PC-3 (cell line): Measurements from ENCODE around the gene MSI2. TPM values are rescaled to one million over a fixed set of nuclear protein-coding genes. Genes with fewer than 3 reads are reported as not detected.

ENCODE experiments used
- ATAC-seq: fragments of 200-7000 bp; cut with Tn5 transposase; 2 replicates; pipeline ENCODE4 v1.9.1; 2020; ENCODE audit warnings: mild to moderate bottlenecking, moderate library complexity
- BruUV-seq: library from RNA; stranded (reverse); fragments of 400-500 nt; replicated peaks from 2 replicates; lab custom pipeline; 2021; lab: Mats Ljungman, UMichigan
- CTCF ChIA-PET: fragments of 300-600 bp; sonication (Branson Sonifier 250); formaldehyde crosslinking; loops from one replicate; lab custom pipeline; 2022; ENCODE audit warnings: antibody characterized with exemption; lab: Charles Lee
- POLR2A ChIA-PET: fragments of 300-600 bp; sonication (Branson Sonifier 250); formaldehyde crosslinking; loops from one replicate; lab custom pipeline; 2022; ENCODE audit warnings: antibody characterized with exemption; ENCODE audit not compliant: unreplicated experiment; lab: Charles Lee
- DNase-seq: peaks from one replicate; pipeline ENCODE4 v3.0.0-alpha.2; 2015
- H2AFZ ChIP-seq: fragments of 300-600 bp; sonication (generic); 2 replicates; pipeline ENCODE4 v1.6.0; 2016; ENCODE audit warnings: antibody characterized with exemption, low read length
- H3F3A ChIP-seq: fragments of 300-600 bp; sonication (generic); one replicate; pipeline ENCODE4 v1.6.0; 2017; ENCODE audit warnings: antibody characterized with exemption, low read length, control low read depth, mild to moderate bottlenecking; ENCODE audit not compliant: unreplicated experiment
- H3K27ac ChIP-seq: fragments of 300-600 bp; sonication (generic); 2 replicates; pipeline ENCODE4 v1.5.1; 2016; ENCODE audit warnings: mild to moderate bottlenecking, low read length
- H3K27me3 ChIP-seq: fragments of 300-600 bp; sonication (generic); 2 replicates; pipeline ENCODE4 v1.6.1; 2016; ENCODE audit warnings: low read length, mixed read lengths
- H3K36me3 ChIP-seq: fragments of 300-600 bp; sonication (generic); 2 replicates; pipeline ENCODE4 v1.6.1; 2016; ENCODE audit warnings: low read depth, mixed run types, low read length, mixed read lengths
- H3K4me1 ChIP-seq: fragments of 300-600 bp; sonication (generic); 2 replicates; pipeline ENCODE4 v1.5.1; 2016; ENCODE audit warnings: low read length; ENCODE audit not compliant: insufficient read depth
- H3K4me2 ChIP-seq: fragments of 300-600 bp; sonication (generic); 2 replicates; pipeline ENCODE4 v1.6.0; 2016; ENCODE audit warnings: low read length
- H3K4me3 ChIP-seq: fragments of 300-600 bp; sonication (generic); 2 replicates; pipeline ENCODE4 v1.5.1; 2016; ENCODE audit warnings: mild to moderate bottlenecking, low read length, mixed read lengths
- H3K79me2 ChIP-seq: fragments of 300-600 bp; sonication (generic); 2 replicates; pipeline ENCODE4 v1.6.1; 2017; ENCODE audit warnings: low read length, mixed read lengths
- H3K9ac ChIP-seq: fragments of 300-600 bp; sonication (generic); 2 replicates; pipeline ENCODE4 v1.6.0; 2016; ENCODE audit warnings: mild to moderate bottlenecking, low read length
- H3K9me2 ChIP-seq: fragments of 300-600 bp; sonication (generic); replicated peaks from 2 replicates; pipeline ENCODE4 v1.6.1; 2016; ENCODE audit warnings: mixed run types, low read length, mixed read lengths
- H3K9me3 ChIP-seq: fragments of 300-600 bp; sonication (generic); 2 replicates; pipeline ENCODE4 v1.6.1; 2016; ENCODE audit warnings: low read length, mixed read lengths
- H4K20me1 ChIP-seq: fragments of 300-600 bp; sonication (generic); 2 replicates; pipeline ENCODE4 v1.6.1; 2016; ENCODE audit warnings: low read length, mixed read lengths
- EZH2 ChIP-seq: fragments of 300-600 bp; sonication (generic); IDR thresholded peaks from one replicate; pipeline ENCODE4 v1.6.1; 2017; ENCODE audit warnings: antibody characterized with exemption, mild to moderate bottlenecking, low read length; ENCODE audit not compliant: unreplicated experiment
- EZH2phosphoT487 ChIP-seq: fragments of 300-600 bp; sonication (generic); IDR thresholded peaks from 2 replicates; pipeline ENCODE4 v1.6.1; 2018; ENCODE audit warnings: mild to moderate bottlenecking, antibody characterized with exemption, low read length, borderline replicate concordance
- intact Hi-C: fragments of 100-400 bp; cut with micrococcal nuclease; formaldehyde crosslinking; loops from 2 replicates; pipeline ENCODE4 v1.9.0; 2023
- total RNA-seq: library from RNA; depleted of rRNA; stranded (reverse); fragments of >200 nt; gene quantifications from 2 replicates; pipeline ENCODE4 v1.2.3, GENCODE V29; 2014
- TF ChIP-seq, protein P1 (sequence below): fragments of 300-600 bp; sonication (generic); conservative IDR thresholded peaks from 2 replicates; pipeline ENCODE4 v1.5.1; 2017; ENCODE audit warnings: antibody characterized with exemption, low read depth, mild to moderate bottlenecking, low read length

Gene MSI2
- total RNA-seq, 1 experiment from 2014 or later = 54.7 TPM

DNA sequence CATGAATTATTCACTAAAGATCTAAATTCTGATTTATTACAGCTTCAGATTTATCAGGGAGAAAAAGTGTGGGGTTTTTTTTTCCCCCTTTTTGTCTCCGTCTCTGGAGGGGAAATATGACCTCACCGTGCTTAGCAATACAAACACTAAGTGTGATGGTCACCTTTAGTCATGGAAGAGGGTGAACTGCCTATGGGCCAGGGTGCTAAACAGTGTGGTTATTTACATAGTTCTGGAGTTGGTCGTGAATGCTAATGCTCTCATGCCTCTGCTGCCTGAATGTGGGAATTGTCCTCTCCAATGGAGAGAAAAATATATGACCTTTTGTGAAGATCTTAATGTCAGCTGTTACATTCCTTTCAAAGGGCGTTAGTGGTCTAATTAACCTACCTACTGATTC, 44.8 kb upstream of the MSI2 start:
- peak overlapping the region; percentile 46 for H3K9ac ChIP-seq
- no peaks in the 10 kb centered on the region for H3K9me3 ChIP-seq
- DNase-seq (peak; percentile 90), ATAC-seq (peak; percentile 76)
- H3K79me2 ChIP-seq = no peaks in the 10 kb centered on the region
- H3K4me2 ChIP-seq = peak overlapping the region; percentile 70
- peaks cover 48% of the 10 kb centered on the region for H3K4me1 ChIP-seq
- no peaks in the 10 kb centered on the region for H3K27me3 ChIP-seq
- H3K9me2 ChIP-seq = no peaks in the 10 kb centered on the region
- H3K27ac ChIP-seq = peak overlapping the region; percentile 88
- ChIA-PET CTCF (no interaction called here), POLR2A (no interaction called here)
- intact Hi-C loops = loop anchor here (2.0 to 5.0 kb wide), 2 partner anchors 45 to 79 kb away; partner anchors contain the start of gene MSI2
- H2AFZ ChIP-seq = peak overlapping the region; percentile 33
- no peaks in the 10 kb centered on the region for H3K36me3 ChIP-seq
- BruUV-seq = no TSS peak
- H3K4me3 ChIP-seq = peak overlapping the region; percentile 10; the same call in 1 of the 2 replicates
- H4K20me1 ChIP-seq = no peaks in the 10 kb centered on the region
- TF ChIP-seq EZH2phosphoT487 (no peak), EZH2 (no peak)
- TF ChIP-seq, protein P1, sequence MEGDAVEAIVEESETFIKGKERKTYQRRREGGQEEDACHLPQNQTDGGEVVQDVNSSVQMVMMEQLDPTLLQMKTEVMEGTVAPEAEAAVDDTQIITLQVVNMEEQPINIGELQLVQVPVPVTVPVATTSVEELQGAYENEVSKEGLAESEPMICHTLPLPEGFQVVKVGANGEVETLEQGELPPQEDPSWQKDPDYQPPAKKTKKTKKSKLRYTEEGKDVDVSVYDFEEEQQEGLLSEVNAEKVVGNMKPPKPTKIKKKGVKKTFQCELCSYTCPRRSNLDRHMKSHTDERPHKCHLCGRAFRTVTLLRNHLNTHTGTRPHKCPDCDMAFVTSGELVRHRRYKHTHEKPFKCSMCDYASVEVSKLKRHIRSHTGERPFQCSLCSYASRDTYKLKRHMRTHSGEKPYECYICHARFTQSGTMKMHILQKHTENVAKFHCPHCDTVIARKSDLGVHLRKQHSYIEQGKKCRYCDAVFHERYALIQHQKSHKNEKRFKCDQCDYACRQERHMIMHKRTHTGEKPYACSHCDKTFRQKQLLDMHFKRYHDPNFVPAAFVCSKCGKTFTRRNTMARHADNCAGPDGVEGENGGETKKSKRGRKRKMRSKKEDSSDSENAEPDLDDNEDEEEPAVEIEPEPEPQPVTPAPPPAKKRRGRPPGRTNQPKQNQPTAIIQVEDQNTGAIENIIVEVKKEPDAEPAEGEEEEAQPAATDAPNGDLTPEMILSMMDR = peak; percentile 38; the same call in 1 of the 2 replicates
- H3F3A ChIP-seq = peaks cover 11% of the 10 kb centered on the region

DNA sequence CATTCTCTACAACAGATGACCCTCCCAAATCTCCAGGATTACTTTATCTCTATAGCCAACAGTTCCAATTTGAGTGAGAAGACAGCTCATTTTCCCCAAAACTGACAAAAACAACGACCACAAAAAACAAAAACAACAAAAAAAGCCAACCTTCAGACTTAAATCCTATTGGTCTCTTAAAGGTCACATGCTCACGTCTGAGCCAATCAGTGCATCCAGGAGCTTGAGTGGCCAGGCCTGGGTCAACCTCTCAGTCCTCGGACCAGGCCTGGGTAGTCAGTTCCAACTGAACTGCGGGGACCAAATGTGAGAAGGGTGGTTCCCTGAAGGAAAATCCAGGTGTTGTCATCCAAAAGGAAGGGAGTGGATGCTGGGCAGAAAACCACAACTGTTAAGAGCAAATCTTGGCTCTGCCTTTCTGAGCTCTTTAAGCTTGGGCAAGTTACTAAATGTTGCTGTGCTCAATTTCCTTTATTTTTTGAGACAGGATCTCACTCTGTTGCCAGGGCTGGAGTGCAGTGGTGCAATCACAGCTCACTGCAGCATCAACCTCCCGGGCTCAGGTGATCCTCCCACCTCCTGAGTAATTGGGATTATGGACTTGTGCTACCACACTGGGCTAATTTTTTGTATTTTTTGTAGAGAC, 43.0 kb upstream of the MSI2 start:
- Histone ChIP-seq H3K9me3 (no peaks in the 10 kb centered on the region), H3K4me1 (peaks cover 48% of the 10 kb centered on the region), H3K4me2 (no peak overlapping the region), H3K27me3 (no peaks in the 10 kb centered on the region), H2AFZ (no peak overlapping the region), H3K36me3 (no peaks in the 10 kb centered on the region), H3K9ac (no peak overlapping the region), H4K20me1 (no peaks in the 10 kb centered on the region), H3F3A (peaks cover 11% of the 10 kb centered on the region), H3K27ac (no peak overlapping the region), H3K9me2 (no peaks in the 10 kb centered on the region), H3K79me2 (no peaks in the 10 kb centered on the region), H3K4me3 (no peak overlapping the region)
- TF ChIP-seq, protein P1 = no peak
- TF ChIP-seq EZH2phosphoT487 (no peak), EZH2 (no peak)
- intact Hi-C loops = loop anchor here (5.0 kb wide), 1 partner anchor 81 kb away; no protein-coding TSS in a partner anchor
- ChIA-PET POLR2A (no interaction called here), CTCF (no interaction called here)
- ATAC-seq = no peak
- no peak for DNase-seq
- BruUV-seq = no TSS peak

DNA sequence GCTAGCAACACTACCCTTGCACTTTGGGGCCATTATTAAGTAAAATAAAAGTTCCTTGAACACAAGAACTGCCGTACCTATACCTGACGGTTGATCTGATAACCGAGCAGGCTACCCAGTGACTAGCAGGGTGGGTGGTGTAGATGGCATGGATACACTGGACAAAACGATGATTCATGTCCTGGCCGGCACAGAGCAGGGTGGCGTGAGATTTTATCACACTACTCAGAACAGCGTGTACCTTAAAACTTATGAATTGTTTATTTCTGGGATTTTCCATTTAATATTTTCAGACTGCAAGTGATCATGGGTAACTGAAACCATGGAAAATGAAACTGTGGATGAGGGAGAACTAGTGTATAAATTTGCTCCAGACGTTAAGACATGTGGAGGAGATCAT, 41.0 kb upstream of the MSI2 start:
- H3K27me3 ChIP-seq = no peaks in the 10 kb centered on the region
- no peaks in the 10 kb centered on the region for H3K9me3 ChIP-seq
- H3K79me2 ChIP-seq = no peaks in the 10 kb centered on the region
- intact Hi-C loops = no loop called here
- peak overlapping the region; percentile 64 for H3K27ac ChIP-seq
- DNase-seq (peak; percentile 84), ATAC-seq (peak; percentile 87)
- H3F3A ChIP-seq = peaks cover 7% of the 10 kb centered on the region
- POLR2A ChIA-PET = no interaction called here
- H4K20me1 ChIP-seq = no peaks in the 10 kb centered on the region
- H2AFZ ChIP-seq = peak overlapping the region; percentile 84
- H3K9me2 ChIP-seq = no peaks in the 10 kb centered on the region
- CTCF ChIA-PET = no interaction called here
- BruUV-seq = no TSS peak
- no peaks in the 10 kb centered on the region for H3K36me3 ChIP-seq
- H3K9ac ChIP-seq = peak overlapping the region; percentile 26
- H3K4me1 ChIP-seq = peaks cover 38% of the 10 kb centered on the region
- no peak for TF ChIP-seq EZH2phosphoT487
- no peak for TF ChIP-seq EZH2
- TF ChIP-seq, protein P1 = no peak
- peak overlapping the region; percentile 78 for H3K4me2 ChIP-seq
- H3K4me3 ChIP-seq = peak overlapping the region; percentile 44
